Parathyroid adenoma (tissue), 2 donors: ENCODE data around the gene VAMP3.

ENCODE experiments used
- H2AFZ ChIP-seq: fragments of 300-600 bp; sonication (generic); one replicate; pipeline ENCODE4 v1.7.0; 2017; ENCODE audit warnings: antibody characterized with exemption, mild to moderate bottlenecking
- H3K27ac ChIP-seq: fragments of 300-600 bp; sonication (generic); one replicate; pipeline ENCODE4 v1.7.0; 2017
- H3K27me3 ChIP-seq: fragments of 300-600 bp; sonication (generic); one replicate; pipeline ENCODE4 v1.7.0; 2017; ENCODE audit warnings: low read length; ENCODE audit not compliant: control insufficient read depth, insufficient read depth
- H3K36me3 ChIP-seq: fragments of 300-600 bp; sonication (generic); one replicate; pipeline ENCODE4 v1.7.0; 2017; ENCODE audit warnings: low read length; ENCODE audit not compliant: control insufficient read depth, insufficient read depth
- H3K4me1 ChIP-seq: fragments of 300-600 bp; sonication (generic); one replicate; pipeline ENCODE4 v1.7.0; 2017; ENCODE audit warnings: control low read depth
- H3K4me2 ChIP-seq: fragments of 300-600 bp; sonication (generic); one replicate; pipeline ENCODE4 v1.7.0; 2017; ENCODE audit warnings: low read length
- H3K4me3 ChIP-seq: fragments of 300-600 bp; sonication (generic); one replicate; pipeline ENCODE4 v1.7.0; 2017; ENCODE audit warnings: low read depth, low read length
- H3K79me2 ChIP-seq: fragments of 300-600 bp; sonication (generic); one replicate; pipeline ENCODE4 v1.7.0; 2017; ENCODE audit warnings: control low read depth
- H3K9ac ChIP-seq: fragments of 300-600 bp; sonication (generic); one replicate; pipeline ENCODE4 v1.7.0; 2017; ENCODE audit warnings: mild to moderate bottlenecking
- H3K9me3 ChIP-seq: fragments of 300-600 bp; sonication (generic); one replicate; pipeline ENCODE4 v1.7.0; 2017; ENCODE audit warnings: low read length; ENCODE audit not compliant: control insufficient read depth
- TF ChIP-seq, protein P1 (sequence below): fragments of 300-600 bp; sonication (generic); IDR thresholded peaks from one replicate; pipeline ENCODE4 v1.7.0; 2017; ENCODE audit warnings: antibody characterized with exemption, mild to moderate bottlenecking
- donor health status: primary hyperparathyroidism.

VAMP3 gene

DNA sequence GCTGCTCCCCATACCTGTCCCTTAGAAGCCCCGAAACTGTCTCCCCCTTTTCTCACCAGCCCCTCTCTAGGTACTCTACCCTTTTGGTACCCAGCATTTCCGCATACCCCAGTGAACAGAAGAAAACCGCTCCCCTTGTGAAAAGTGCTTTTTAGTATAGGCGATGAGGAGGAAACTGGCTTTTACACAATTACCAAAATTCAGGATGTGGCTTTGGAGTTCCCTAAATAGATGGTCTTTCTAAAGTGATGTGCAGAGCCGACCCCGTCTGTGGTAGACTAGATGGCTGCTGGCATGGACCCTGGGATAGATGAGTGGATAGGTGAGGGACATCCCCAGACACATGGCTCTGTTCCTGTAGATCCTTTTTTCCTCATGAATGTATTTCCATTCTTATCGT, 10.4 kb downstream of the VAMP3 start:
- Histone ChIP-seq H3K4me3 (no peak overlapping the region), H3K27ac (no peak overlapping the region), H3K4me1 (no peaks in the 10 kb centered on the region), H2AFZ (no peak overlapping the region), H3K27me3 (no peaks in the 10 kb centered on the region), H3K36me3 (no peaks in the 10 kb centered on the region), H3K4me2 (no peak overlapping the region), H3K79me2 (no peaks in the 10 kb centered on the region), H3K9ac (no peak overlapping the region), H3K9me3 (no peaks in the 10 kb centered on the region)
- TF ChIP-seq, protein P1, sequence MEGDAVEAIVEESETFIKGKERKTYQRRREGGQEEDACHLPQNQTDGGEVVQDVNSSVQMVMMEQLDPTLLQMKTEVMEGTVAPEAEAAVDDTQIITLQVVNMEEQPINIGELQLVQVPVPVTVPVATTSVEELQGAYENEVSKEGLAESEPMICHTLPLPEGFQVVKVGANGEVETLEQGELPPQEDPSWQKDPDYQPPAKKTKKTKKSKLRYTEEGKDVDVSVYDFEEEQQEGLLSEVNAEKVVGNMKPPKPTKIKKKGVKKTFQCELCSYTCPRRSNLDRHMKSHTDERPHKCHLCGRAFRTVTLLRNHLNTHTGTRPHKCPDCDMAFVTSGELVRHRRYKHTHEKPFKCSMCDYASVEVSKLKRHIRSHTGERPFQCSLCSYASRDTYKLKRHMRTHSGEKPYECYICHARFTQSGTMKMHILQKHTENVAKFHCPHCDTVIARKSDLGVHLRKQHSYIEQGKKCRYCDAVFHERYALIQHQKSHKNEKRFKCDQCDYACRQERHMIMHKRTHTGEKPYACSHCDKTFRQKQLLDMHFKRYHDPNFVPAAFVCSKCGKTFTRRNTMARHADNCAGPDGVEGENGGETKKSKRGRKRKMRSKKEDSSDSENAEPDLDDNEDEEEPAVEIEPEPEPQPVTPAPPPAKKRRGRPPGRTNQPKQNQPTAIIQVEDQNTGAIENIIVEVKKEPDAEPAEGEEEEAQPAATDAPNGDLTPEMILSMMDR, result no peak

DNA sequence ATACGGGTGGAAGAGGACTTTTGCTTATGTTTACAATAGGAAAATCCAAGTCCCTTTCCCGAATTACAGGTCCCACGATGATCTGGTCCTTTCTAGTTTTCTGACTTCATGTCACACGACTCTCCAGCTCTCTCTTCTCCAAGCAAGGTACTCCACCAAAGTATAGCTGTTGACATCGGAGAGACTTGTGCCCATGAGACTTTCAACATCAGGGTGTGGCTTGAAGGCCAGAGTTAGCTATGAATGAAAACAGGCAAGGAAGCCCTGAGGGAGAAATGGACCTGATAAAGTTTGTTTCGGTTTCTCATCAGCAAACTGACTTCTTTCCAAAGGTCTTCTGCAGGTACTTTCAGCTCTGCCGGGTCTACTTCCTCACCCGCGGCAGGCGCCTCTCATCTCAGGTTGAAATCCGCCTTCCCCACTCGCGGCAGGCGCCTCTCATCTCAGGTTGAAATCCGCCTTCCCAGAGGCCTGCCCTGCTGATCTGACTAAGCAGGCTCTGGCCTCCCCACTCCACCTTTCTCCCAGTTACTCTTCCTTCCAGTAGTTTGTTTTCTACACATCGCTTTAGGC, 10.9 kb downstream of the VAMP3 start:
- Histone ChIP-seq H3K4me2 (no peak overlapping the region), H3K9me3 (no peaks in the 10 kb centered on the region), H3K79me2 (no peaks in the 10 kb centered on the region), H3K27ac (no peak overlapping the region), H3K27me3 (no peaks in the 10 kb centered on the region), H3K36me3 (no peaks in the 10 kb centered on the region), H2AFZ (no peak overlapping the region), H3K9ac (no peak overlapping the region), H3K4me3 (no peak overlapping the region), H3K4me1 (no peaks in the 10 kb centered on the region)
- TF ChIP-seq, protein P1, result no peak

DNA sequence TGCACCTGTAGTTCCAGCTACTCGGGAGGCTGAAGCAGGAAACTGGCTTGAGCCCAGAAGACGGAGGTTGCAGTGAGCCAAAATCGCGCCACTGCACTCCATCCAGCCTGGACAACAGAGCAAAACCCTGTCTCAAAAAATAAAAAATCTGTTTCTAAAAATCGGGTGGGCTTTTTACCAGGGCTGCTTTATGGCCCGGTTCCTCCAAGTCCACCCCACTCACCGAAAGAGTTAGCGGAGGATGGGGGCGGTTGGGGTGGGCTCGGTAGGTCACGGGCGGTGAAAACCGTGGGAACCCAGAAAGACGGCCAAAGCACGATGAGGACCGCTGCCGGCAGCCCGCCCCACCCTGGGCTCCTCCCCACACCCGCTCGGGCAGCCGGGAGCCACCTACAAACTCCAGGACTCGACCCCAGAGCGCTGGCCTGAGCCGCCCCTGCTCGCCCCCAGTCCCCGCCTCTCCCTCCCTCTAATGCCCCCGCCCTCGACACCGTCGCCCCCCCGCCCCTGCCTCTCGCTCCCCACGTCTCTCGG, 12.1 kb downstream of the VAMP3 start:
- peak overlapping the region; percentile 73 for H2AFZ ChIP-seq
- TF ChIP-seq, protein P1, result no peak
- no peaks in the 10 kb centered on the region for H3K9me3 ChIP-seq
- no peaks in the 10 kb centered on the region for H3K36me3 ChIP-seq
- H3K4me3 ChIP-seq, result peak overlapping the region; percentile 67
- no peak overlapping the region for H3K27ac ChIP-seq
- H3K9ac ChIP-seq, result no peak overlapping the region
- H3K4me2 ChIP-seq, result peak overlapping the region; percentile 77
- H3K27me3 ChIP-seq, result no peaks in the 10 kb centered on the region
- H3K79me2 ChIP-seq, result no peaks in the 10 kb centered on the region
- no peaks in the 10 kb centered on the region for H3K4me1 ChIP-seq

DNA sequence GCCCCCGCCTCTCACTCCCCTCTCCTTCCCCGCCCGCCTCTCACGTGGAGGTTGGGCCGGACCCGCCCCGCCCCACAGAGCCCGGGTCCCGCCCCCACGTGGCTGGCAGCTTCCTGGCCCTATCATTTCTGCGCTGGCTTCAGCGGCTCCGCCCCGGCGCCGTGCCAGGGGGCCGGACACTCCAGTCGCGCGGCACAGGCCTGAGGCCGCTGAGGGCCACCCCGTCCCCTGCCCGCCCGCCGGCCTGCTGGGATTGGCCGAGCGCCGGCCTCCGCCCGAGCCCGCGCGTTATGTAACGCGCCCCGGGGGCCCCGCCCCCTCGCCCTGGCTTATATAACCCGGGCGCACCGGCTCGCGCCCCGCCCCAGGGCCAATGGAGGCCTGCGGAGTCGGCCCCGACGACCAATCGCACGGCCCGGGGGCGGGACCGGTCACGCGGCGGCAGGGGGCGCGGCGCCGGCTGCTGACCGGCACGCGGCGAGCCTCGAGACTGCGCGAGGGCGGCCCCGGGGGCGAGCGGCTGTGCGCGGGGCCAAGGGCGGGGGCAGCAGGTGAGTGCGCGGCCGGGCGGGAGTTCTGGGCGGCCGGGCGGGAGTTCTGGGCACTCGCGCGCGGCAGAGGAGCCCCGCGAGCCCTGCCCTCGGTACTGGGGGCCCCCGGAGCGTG, 12.9 kb downstream of the VAMP3 start, which contains the start of gene PER3:
TSS of gene PER3 (plus strand) at position 466 of the 666 bp plus-strand sequence. CDS start 587 bp downstream, outside the sequence.
- H3K27ac ChIP-seq, result peak within 1 kb of the TSS; percentile 51
- TF ChIP-seq, protein P1, result no peak
- H3K4me3 ChIP-seq, result peak within 1 kb of the TSS; percentile 70
- no peaks in the 10 kb centered on the region for H3K79me2 ChIP-seq
- no peaks in the 10 kb centered on the region for H3K4me1 ChIP-seq
- H3K36me3 ChIP-seq, result no peaks in the 10 kb centered on the region
- no peaks in the 10 kb centered on the region for H3K27me3 ChIP-seq
- H3K9ac ChIP-seq, result no peak within 1 kb of the TSS
- no peaks in the 10 kb centered on the region for H3K9me3 ChIP-seq
- peak within 1 kb of the TSS; percentile 90 for H3K4me2 ChIP-seq
- peak within 1 kb of the TSS; percentile 73 for H2AFZ ChIP-seq
